Fibroblast of skin of right quadriceps (primary cell): ENCODE measurements around the gene TLNRD1.
A peak's percentile ranks its signal among the peaks of the same experiment; 100 is the strongest.

Source experiments
- DNase-seq: peaks from one replicate; pipeline ENCODE4 v3.0.0-alpha.2; 2013

Gene TLNRD1

GRCh38 chr15:81002331-81003096 lies 1.8 kb downstream of the TLNRD1 start:
- no peak for DNase-seq

- no peak for DNase-seq
These were observed 2.3 kb downstream of the TLNRD1 start for GRCh38 chr15:81003097-81003350.

GRCh38 chr15:81006124-81006523 lies 5.4 kb downstream of the TLNRD1 start:
- no peak for DNase-seq

GRCh38 chr15:81007428-81008064 lies 6.8 kb downstream of the TLNRD1 start:
- no peak for DNase-seq

GRCh38 chr15:81008312-81008711 lies 7.6 kb downstream of the TLNRD1 start:
- DNase-seq = no peak

DNA sequence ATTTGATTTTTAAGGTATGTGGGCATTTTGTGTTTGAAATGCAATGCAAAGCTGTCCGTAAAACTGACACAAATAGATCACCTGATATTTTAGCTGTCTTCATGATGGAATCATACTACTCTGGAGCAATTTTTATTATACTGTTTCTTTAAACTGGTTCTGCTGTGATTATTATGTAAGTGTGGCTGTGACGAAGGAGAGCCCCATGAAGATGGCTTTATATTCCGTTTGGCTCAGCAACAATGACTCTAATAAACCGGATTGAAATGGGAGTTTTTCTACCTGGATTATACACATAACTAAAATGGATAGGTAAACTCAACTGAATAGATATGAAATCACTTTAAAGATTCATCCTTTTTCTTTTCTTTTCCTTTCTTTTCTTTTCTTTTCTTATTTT lies 9.4 kb downstream of the TLNRD1 start:
- DNase-seq = no peak

DNA sequence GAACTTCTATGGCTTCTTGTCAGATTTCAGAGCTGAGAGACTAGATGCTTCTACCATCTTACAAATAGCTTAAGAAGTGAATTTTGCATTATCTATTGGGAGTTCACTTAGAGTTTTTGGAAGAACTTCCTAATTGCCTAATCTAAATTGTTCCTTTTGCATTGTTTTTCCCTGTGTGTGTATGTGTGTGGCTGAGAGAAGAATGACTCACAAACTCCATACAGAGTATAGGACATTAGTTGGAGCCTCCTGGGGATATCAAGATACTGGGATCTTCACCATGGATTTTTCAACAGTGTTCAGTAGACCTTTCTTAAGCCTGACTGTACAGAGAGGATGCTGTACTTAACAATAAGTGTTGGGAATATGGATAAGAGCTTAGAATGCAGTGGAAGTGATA lies 10.9 kb downstream of the TLNRD1 start:
- peak; percentile 53 for DNase-seq

DNA sequence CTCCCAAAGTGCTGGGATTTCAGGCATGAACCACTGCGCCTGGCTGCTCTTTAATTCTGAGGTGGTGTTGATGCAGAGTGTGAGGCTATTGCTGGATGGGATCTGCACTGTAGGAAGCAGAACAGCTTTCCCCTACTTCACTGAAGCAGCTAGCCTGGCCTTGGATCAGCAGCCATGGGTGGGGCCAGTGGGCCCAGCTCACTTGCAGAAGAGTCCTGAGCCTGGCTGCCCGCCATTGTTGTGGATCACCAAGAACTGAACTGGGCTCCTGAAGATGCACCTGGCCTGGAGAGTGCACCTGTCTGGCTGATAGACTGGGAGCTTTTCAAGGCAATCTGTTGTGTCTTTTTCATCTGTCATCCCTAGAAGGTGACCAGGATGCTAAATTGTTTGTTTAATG lies 11.9 kb downstream of the TLNRD1 start:
- no peak for DNase-seq

DNA sequence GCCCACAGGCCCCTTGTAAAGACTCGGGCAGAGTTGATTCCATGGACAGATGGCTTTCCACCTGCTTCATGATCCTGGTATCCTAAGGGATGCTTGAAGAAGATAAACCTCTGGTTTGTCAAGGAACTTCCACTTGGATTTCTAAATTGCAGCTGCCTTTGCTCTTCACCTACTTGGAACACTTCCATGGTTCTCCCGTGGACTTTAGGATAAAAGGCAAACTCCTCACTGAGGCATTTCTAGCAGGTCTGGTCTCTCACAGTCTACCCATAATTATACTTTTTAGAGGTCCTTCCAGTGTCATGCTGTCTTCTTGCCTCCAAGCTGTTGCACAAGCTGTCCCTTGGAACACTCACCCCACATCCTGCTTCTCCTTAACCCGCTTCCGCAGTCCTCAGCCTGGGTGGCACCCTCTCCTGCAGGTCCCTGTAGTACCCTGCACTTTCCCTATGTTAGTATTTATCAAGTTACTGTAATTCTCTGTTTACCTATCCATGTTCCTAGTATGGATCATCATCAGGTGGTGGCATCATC lies 12.7 kb downstream of the TLNRD1 start:
- DNase-seq = no peak

- no peak for DNase-seq
These were observed 13.8 kb downstream of the TLNRD1 start for GRCh38 chr15:81014446-81015093.

DNA sequence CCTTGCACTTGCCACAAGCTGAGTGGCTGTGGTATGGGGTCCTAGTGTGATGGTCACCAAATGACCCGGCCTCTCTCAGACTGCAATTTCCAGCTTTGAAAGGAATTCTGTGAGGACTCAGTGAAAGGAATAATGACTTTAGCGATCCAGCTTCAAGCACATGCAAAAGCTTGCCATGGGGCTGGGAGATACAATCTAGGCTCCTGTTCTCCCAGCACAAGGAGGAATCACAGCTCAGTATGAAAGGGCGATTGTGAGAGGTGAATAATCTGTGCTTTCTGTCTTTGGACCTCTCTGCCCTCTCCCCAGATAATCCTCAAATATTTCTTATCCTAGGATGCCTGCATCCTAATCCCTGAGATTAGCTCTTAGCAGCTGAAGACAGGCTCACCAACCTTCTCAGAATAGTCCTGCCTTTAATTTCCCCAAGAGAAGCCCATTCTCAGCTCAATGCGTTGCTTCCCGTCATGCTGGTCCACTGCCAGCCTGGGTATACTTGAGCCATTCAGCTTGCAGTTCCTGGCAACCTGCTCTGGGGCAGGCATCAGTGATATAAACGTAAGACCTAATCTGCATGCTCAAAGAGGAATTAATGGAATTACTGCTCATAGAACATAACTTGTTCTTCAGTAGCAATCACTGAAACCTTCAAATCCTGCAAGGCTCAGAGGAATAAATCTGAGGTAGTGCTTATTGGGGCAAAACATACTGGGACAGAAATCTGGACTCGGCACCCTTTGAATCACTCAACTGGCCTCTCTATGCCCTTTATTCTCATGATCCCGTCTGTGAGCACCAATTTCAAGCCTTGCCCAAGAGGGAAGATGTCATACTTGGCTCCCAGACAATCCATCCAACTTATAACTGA lies 15.1 kb downstream of the TLNRD1 start:
- no peak for DNase-seq

GRCh38 chr15:81016489-81017068 lies 15.9 kb downstream of the TLNRD1 start:
- DNase-seq = no peak

GRCh38 chr15:81018197-81018596 lies 17.5 kb downstream of the TLNRD1 start:
- no peak for DNase-seq

DNA sequence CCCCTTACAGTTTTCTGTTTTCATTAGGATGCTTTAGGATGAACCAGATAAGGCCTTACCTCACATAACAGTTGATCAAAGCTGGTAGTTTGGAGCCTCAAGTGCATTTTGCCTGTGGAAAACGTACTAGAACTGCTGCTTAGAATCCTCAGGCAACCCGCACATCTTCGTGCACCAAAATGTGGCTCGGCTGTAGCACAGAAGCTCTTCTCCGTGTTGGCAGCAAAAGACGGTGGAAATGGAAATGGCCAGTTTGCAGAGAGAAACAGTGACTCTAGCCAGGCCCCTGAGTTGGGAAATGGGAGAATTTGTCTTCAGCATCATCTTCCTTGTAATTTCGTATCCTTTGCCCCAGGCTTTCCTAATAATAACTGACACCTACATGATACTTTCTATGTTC lies 20.6 kb downstream of the TLNRD1 start:
- no peak for DNase-seq

DNA sequence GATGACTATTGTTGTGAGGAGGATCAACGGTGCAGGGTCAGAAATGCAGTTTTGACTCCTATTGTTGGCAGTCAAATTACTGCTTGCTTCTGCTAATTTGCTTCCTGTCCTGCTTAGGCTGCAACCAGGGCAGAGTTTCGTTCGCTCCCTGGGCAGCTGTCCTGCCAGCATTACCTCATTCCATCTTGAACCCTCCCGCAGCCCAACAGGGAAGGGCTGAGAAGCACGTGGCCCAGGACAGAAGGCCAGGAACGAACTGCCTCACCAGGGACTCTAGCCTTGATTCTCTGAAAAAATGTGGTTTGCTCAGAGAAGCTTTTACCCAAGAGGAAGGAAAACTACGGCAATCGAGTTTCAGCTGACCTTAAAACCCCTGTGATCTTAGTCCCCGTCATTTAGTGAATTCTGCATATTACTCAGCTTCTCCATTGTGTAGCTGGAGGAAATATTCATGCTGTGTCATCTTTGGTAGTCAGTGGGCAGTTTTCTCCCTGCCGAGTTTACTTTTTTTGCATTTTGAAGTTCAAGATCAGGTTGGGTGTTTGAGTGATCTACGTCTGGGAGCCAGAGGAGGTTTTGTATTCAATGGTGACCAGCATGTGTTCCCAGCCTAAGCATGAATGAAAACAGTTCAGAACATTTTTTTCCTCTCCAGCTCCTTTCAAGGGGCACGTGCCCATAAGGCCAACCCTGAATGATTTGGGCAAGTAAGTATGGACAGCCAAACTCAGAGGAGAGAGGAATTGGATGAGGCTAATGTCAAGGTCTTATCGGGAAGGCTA lies 23.0 kb downstream of the TLNRD1 start:
- peak; percentile 59 for DNase-seq

GRCh38 chr15:81024265-81024872 lies 23.6 kb downstream of the TLNRD1 start:
- DNase-seq = no peak

DNA sequence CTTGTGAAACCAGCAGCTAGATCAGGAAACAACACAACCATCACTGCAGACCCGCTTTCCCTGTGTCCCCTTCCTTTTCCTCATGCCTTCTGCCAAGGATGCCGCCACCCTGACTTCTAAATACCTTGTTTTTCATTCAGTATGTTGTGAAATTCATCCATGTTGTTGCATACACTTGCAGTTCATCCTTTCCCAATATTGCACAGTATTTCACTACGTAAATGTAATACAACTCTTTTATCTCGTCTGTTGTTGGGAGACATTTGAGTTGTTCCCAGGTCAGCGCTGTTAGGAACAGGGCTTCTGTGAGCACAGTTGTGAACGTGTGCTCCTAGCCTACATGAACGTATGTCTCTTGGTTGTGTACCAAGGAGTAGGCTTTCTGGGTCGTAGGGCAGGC lies 24.2 kb downstream of the TLNRD1 start:
- DNase-seq = no peak

GRCh38 chr15:81025721-81026370 lies 25.1 kb downstream of the TLNRD1 start:
- no peak for DNase-seq

- peak; percentile 20 for DNase-seq
These were observed 26.3 kb downstream of the TLNRD1 start for GRCh38 chr15:81026836-81027599.
